SK-N-SH (cell line): Measurements from ENCODE around the gene PARP1. TPM values are rescaled to one million over a fixed set of nuclear protein-coding genes. Genes with fewer than 3 reads are reported as not detected.

Experiments
- CTCF ChIA-PET: fragments of 300-600, 350-600 bp; formaldehyde crosslinking; extraction: SDS; loops from one replicate; lab custom pipeline; 2021; lab: Yijun Ruan, JAX
- POLR2A ChIA-PET: fragments of 350-600 bp; sonication (Branson Sonifier 250); formaldehyde crosslinking; extraction: SDS; loops from one replicate; lab custom pipeline; 2020; ENCODE audit warnings: antibody characterized with exemption, inconsistent platforms; lab: Yijun Ruan, JAX
- DNase-seq: peaks from one replicate; pipeline ENCODE4 v3.0.0; 2012
- H2AFZ ChIP-seq: fragments of 200-600 bp; sonication (generic); 2 replicates; pipeline ENCODE4 v1.8.1; 2016; ENCODE audit warnings: antibody characterized with exemption, mild to moderate bottlenecking, low read depth
- H3F3A ChIP-seq: fragments of 200-600 bp; sonication (generic); replicated peaks from 2 replicates; pipeline ENCODE3; 2016; ENCODE audit warnings: antibody characterized with exemption, mild to moderate bottlenecking; ENCODE audit not compliant: insufficient read depth
- H3K27ac ChIP-seq, 2 experiments: fragments of 200-500 bp in 1 of 2; fragments of 200-600 bp in 1 of 2; sonication (Bioruptor generic) in 1 of 2; sonication (generic), shearing (Covaris generic) in 1 of 2; 2 replicates each; pipeline versions ENCODE4 v1.5.1 to v1.6.1; 2014 to 2016; ENCODE audit warnings: low read depth in 2 of 2, inconsistent platforms in 1 of 2, low read length in 1 of 2, mild to moderate bottlenecking in 1 of 2, mixed read lengths in 1 of 2
- H3K27me3 ChIP-seq: fragments of 200-600 bp; sonication (generic), shearing (Covaris generic); 2 replicates; pipeline ENCODE4 v1.6.1; 2016; ENCODE audit warnings: mixed run types; ENCODE audit not compliant: insufficient read depth
- H3K36me3 ChIP-seq, 2 experiments: fragments of 200-500 bp in 1 of 2; fragments of 200-600 bp in 1 of 2; sonication (Bioruptor generic) in 1 of 2; sonication (generic) in 1 of 2; replicated peaks in 1 of 2; 2 replicates each; pipeline versions ENCODE3 to v1.5.1; 2014 to 2016; ENCODE audit warnings: low read length in 1 of 2, mild to moderate bottlenecking in 1 of 2; ENCODE audit not compliant: insufficient read depth in 2 of 2, control insufficient read depth in 1 of 2
- H3K4me1 ChIP-seq, 2 experiments: fragments of 200-500 bp in 1 of 2; fragments of 200-600 bp in 1 of 2; sonication (Bioruptor generic) in 1 of 2; sonication (generic), shearing (Covaris generic) in 1 of 2; 2 replicates each; pipeline versions ENCODE4 v1.5.1 to v1.6.1; 2014 to 2016; ENCODE audit warnings: low read depth in 1 of 2, low read length in 1 of 2, mixed run types in 1 of 2; ENCODE audit not compliant: insufficient read depth in 2 of 2, control insufficient read depth in 1 of 2
- H3K4me2 ChIP-seq: fragments of 200-600 bp; sonication (generic), shearing (Covaris generic); 2 replicates; pipeline ENCODE4 v1.6.1; 2017; ENCODE audit warnings: mixed run types
- H3K4me3 ChIP-seq, 2 experiments: fragments of 200-500 bp in 1 of 2; fragments of 200-600 bp in 1 of 2; sonication (Bioruptor generic) in 1 of 2; sonication (generic), shearing (Covaris generic) in 1 of 2; 2 replicates each; pipeline versions ENCODE4 v1.5.1 to v1.8.1; 2014 to 2016; ENCODE audit warnings: low read depth in 2 of 2, inconsistent platforms in 1 of 2, low read length in 1 of 2, mild to moderate bottlenecking in 1 of 2, mixed read lengths in 1 of 2, moderate library complexity in 1 of 2
- H3K79me2 ChIP-seq: fragments of 200-600 bp; sonication (generic); 2 replicates; pipeline ENCODE4 v1.8.1; 2017; ENCODE audit warnings: mild to moderate bottlenecking; ENCODE audit not compliant: insufficient read depth
- H3K9ac ChIP-seq: fragments of 200-600 bp; sonication (generic); 2 replicates; pipeline ENCODE4 v1.6.1; 2017; ENCODE audit warnings: mixed run types
- H3K9me2 ChIP-seq: fragments of 200-600 bp; sonication (generic); 2 replicates; pipeline ENCODE4 v1.6.1; 2017; ENCODE audit warnings: mixed run types
- H3K9me3 ChIP-seq: fragments of 200-600 bp; sonication (generic); 2 replicates; pipeline ENCODE4 v1.6.1; 2017; ENCODE audit warnings: mixed run types, mild to moderate bottlenecking, moderate library complexity
- H4K20me1 ChIP-seq: fragments of 200-600 bp; sonication (generic); 2 replicates; pipeline ENCODE4 v1.6.1; 2017; ENCODE audit warnings: mild to moderate bottlenecking, mixed run types; ENCODE audit not compliant: insufficient read depth
- CHD2 ChIP-seq: fragments of 150-350 bp; IDR thresholded peaks from 2 replicates; pipeline ENCODE4 v1.6.1; 2018; ENCODE audit warnings: low read length; ENCODE audit not compliant: partially characterized antibody
- EZH2phosphoT487 ChIP-seq: fragments of 200-600 bp; sonication (generic); IDR thresholded peaks from 2 replicates; pipeline ENCODE4 v1.6.1; 2017; ENCODE audit warnings: low read depth, mixed run types, mild to moderate bottlenecking, antibody characterized with exemption, moderate library complexity, borderline replicate concordance
- FOXJ3 ChIP-seq: sonication (generic); formaldehyde crosslinking; IDR thresholded peaks from 2 replicates; pipeline ENCODE4 v1.5.1; 2020; ENCODE audit warnings: mild to moderate bottlenecking, missing genetic modification reagents
- FOXM1 ChIP-seq: IDR thresholded peaks from 2 replicates; pipeline ENCODE4 v1.4.0; 2012; ENCODE audit warnings: low read depth, mild to moderate bottlenecking
- GATA2 ChIP-seq: sonication (generic); formaldehyde crosslinking; IDR thresholded peaks from 2 replicates; pipeline ENCODE4 v1.5.0; 2020; ENCODE audit warnings: mild to moderate bottlenecking, missing genetic modification reagents
- NFIC ChIP-seq: IDR thresholded peaks from 2 replicates; pipeline ENCODE4 v1.4.0; 2012; ENCODE audit warnings: borderline replicate concordance
- NRF1 ChIP-seq: IDR thresholded peaks from 2 replicates; pipeline ENCODE4 v1.6.1; 2012; ENCODE audit warnings: low read depth, mild to moderate bottlenecking, low read length
- RCOR1 ChIP-seq: fragments of 150-350 bp; IDR thresholded peaks from 2 replicates; pipeline ENCODE4 v1.6.1; 2017; ENCODE audit warnings: antibody characterized with exemption, low read length
- RXRA ChIP-seq: IDR thresholded peaks from 2 replicates; pipeline ENCODE4 v1.4.0; 2012; ENCODE audit warnings: low read depth, mild to moderate bottlenecking, borderline replicate concordance
- SIN3A ChIP-seq: IDR thresholded peaks from 2 replicates; pipeline ENCODE4 v1.6.1; 2012; ENCODE audit warnings: low read depth, mild to moderate bottlenecking, low read length, moderate library complexity, borderline replicate concordance
- SMC3 ChIP-seq: IDR thresholded peaks from 2 replicates; pipeline ENCODE4 v1.6.1; 2012; ENCODE audit warnings: low read depth, low read length, improper control_type of control experiment
- TCF12 ChIP-seq: IDR thresholded peaks from 2 replicates; pipeline ENCODE4 v1.4.0; 2012
- TEAD4 ChIP-seq: IDR thresholded peaks from 2 replicates; pipeline ENCODE4 v1.4.0; 2012; ENCODE audit warnings: mild to moderate bottlenecking, borderline replicate concordance; ENCODE audit not compliant: insufficient read depth
- YY1 ChIP-seq: IDR thresholded peaks from 2 replicates; pipeline ENCODE4 v1.4.0; 2012; ENCODE audit warnings: low read depth, mild to moderate bottlenecking
- WGBS: methylation state at CpG from one replicate; pipeline ENCODE4 v1.1.6; 2017; ENCODE audit warnings: low lambda C conversion rate; 5-methylcytosine and 5-hydroxymethylcytosine counted together
- polyA plus RNA-seq, 3 experiments: library from polyadenylated mRNA; depleted of rRNA; stranded (reverse); fragments of >200 nt; gene quantifications; 2 replicates each; pipeline ENCODE4 v1.2.3, GENCODE V29; 2012
- TF ChIP-seq, protein P1 (sequence below): IDR thresholded peaks from 2 replicates; pipeline ENCODE4 v1.4.0; 2012; ENCODE audit warnings: low read depth, borderline replicate concordance
- TF ChIP-seq, protein P2 (sequence below): IDR thresholded peaks from 2 replicates; pipeline ENCODE4 v1.6.1; 2012; ENCODE audit warnings: mild to moderate bottlenecking, low read depth, low read length, moderate library complexity
- TF ChIP-seq, protein P3 (sequence below): fragments of 150-350 bp; IDR thresholded peaks from 2 replicates; pipeline ENCODE4 v1.6.1; 2017; ENCODE audit warnings: antibody characterized with exemption, low read length, low read depth, borderline replicate concordance
- TF ChIP-seq, protein P4 (sequence below): IDR thresholded peaks from 2 replicates; pipeline ENCODE4 v1.4.0; 2012; ENCODE audit warnings: low read depth, borderline replicate concordance
- TF ChIP-seq, protein P5 (sequence below): IDR thresholded peaks from 2 replicates; pipeline ENCODE4; 2012

PARP1 gene
- polyA plus RNA-seq, 1 of the 3 experiments (the other 2 are of a cell fraction) = 239 TPM

DNA sequence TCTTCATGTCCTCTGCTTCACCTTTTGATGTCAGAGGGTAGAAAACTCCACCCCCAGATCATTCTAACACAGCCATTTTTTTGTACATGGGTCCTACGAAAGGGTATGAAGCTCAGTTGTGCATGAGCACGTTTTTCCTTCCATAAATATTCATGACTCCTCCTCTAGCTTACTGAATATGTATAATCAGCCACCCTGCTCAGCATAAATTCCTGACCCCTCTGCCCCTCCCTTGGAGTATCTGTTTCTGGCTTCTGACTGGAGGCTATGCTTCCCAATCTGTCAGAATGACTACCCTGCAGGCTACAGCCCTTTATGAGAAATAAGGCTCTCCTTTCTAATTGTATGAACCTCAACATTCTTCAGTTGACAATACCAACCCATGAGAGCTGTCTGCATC lies 42.8 kb upstream of the PARP1 start:
- Histone ChIP-seq H3K4me3 (no peak overlapping the region), H2AFZ (no peak overlapping the region), H3K9me3 (no peaks in the 10 kb centered on the region), H4K20me1 (no peaks in the 10 kb centered on the region), H3K36me3 (no peaks in the 10 kb centered on the region), H3K9ac (no peak overlapping the region), H3K27ac (no peak overlapping the region), H3K27me3 (no peaks in the 10 kb centered on the region; the same call in 1 of the 2 replicates), H3K4me1 (no peaks in the 10 kb centered on the region), H3F3A (no peaks in the 10 kb centered on the region), H3K4me2 (no peak overlapping the region), H3K79me2 (no peaks in the 10 kb centered on the region), H3K9me2 (no peaks in the 10 kb centered on the region)
- ChIA-PET POLR2A (no interaction called here), CTCF (interaction anchor here (1.0 kb wide), 1 partner anchor 21 kb away, joined by 3 read pairs; no protein-coding TSS in a partner anchor)
- DNase-seq = no peak
- TF ChIP-seq FOXM1 (no peak), NRF1 (no peak), SMC3 (no peak), GATA2 (CRISPR knock-in tag) (no peak), NFIC (no peak), EZH2phosphoT487 (no peak), TEAD4 (no peak), RXRA (no peak), RCOR1 (no peak), TCF12 (no peak), CHD2 (no peak), YY1 (no peak), SIN3A (no peak), FOXJ3 (no peak)
- TF ChIP-seq, protein P1, sequence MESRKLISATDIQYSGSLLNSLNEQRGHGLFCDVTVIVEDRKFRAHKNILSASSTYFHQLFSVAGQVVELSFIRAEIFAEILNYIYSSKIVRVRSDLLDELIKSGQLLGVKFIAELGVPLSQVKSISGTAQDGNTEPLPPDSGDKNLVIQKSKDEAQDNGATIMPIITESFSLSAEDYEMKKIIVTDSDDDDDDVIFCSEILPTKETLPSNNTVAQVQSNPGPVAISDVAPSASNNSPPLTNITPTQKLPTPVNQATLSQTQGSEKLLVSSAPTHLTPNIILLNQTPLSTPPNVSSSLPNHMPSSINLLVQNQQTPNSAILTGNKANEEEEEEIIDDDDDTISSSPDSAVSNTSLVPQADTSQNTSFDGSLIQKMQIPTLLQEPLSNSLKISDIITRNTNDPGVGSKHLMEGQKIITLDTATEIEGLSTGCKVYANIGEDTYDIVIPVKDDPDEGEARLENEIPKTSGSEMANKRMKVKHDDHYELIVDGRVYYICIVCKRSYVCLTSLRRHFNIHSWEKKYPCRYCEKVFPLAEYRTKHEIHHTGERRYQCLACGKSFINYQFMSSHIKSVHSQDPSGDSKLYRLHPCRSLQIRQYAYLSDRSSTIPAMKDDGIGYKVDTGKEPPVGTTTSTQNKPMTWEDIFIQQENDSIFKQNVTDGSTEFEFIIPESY = no peak
- TF ChIP-seq, protein P2, sequence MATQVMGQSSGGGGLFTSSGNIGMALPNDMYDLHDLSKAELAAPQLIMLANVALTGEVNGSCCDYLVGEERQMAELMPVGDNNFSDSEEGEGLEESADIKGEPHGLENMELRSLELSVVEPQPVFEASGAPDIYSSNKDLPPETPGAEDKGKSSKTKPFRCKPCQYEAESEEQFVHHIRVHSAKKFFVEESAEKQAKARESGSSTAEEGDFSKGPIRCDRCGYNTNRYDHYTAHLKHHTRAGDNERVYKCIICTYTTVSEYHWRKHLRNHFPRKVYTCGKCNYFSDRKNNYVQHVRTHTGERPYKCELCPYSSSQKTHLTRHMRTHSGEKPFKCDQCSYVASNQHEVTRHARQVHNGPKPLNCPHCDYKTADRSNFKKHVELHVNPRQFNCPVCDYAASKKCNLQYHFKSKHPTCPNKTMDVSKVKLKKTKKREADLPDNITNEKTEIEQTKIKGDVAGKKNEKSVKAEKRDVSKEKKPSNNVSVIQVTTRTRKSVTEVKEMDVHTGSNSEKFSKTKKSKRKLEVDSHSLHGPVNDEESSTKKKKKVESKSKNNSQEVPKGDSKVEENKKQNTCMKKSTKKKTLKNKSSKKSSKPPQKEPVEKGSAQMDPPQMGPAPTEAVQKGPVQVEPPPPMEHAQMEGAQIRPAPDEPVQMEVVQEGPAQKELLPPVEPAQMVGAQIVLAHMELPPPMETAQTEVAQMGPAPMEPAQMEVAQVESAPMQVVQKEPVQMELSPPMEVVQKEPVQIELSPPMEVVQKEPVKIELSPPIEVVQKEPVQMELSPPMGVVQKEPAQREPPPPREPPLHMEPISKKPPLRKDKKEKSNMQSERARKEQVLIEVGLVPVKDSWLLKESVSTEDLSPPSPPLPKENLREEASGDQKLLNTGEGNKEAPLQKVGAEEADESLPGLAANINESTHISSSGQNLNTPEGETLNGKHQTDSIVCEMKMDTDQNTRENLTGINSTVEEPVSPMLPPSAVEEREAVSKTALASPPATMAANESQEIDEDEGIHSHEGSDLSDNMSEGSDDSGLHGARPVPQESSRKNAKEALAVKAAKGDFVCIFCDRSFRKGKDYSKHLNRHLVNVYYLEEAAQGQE = no peak
- TF ChIP-seq, protein P3, sequence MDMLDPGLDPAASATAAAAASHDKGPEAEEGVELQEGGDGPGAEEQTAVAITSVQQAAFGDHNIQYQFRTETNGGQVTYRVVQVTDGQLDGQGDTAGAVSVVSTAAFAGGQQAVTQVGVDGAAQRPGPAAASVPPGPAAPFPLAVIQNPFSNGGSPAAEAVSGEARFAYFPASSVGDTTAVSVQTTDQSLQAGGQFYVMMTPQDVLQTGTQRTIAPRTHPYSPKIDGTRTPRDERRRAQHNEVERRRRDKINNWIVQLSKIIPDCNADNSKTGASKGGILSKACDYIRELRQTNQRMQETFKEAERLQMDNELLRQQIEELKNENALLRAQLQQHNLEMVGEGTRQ = no peak
- TF ChIP-seq, protein P4, sequence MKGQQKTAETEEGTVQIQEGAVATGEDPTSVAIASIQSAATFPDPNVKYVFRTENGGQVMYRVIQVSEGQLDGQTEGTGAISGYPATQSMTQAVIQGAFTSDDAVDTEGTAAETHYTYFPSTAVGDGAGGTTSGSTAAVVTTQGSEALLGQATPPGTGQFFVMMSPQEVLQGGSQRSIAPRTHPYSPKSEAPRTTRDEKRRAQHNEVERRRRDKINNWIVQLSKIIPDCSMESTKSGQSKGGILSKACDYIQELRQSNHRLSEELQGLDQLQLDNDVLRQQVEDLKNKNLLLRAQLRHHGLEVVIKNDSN = no peak
- TF ChIP-seq, protein P5, sequence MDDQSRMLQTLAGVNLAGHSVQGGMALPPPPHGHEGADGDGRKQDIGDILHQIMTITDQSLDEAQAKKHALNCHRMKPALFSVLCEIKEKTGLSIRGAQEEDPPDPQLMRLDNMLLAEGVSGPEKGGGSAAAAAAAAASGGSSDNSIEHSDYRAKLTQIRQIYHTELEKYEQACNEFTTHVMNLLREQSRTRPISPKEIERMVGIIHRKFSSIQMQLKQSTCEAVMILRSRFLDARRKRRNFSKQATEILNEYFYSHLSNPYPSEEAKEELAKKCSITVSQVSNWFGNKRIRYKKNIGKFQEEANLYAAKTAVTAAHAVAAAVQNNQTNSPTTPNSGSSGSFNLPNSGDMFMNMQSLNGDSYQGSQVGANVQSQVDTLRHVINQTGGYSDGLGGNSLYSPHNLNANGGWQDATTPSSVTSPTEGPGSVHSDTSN = no peak
- WGBS = 14% methylated on average over 2 of the region's 2 CpGs
